ENCODE results near the gene MED8. TPM values are rescaled to one million over a fixed set of nuclear protein-coding genes. Genes with fewer than 3 reads are reported as not detected.

Gene MED8
- total and polyA plus RNA-seq, 2 of the 8 experiments (the other 6 are each of a cell fraction or from before 2014, with no cell fraction given): 7.0 to 20.6 TPM

DNA sequence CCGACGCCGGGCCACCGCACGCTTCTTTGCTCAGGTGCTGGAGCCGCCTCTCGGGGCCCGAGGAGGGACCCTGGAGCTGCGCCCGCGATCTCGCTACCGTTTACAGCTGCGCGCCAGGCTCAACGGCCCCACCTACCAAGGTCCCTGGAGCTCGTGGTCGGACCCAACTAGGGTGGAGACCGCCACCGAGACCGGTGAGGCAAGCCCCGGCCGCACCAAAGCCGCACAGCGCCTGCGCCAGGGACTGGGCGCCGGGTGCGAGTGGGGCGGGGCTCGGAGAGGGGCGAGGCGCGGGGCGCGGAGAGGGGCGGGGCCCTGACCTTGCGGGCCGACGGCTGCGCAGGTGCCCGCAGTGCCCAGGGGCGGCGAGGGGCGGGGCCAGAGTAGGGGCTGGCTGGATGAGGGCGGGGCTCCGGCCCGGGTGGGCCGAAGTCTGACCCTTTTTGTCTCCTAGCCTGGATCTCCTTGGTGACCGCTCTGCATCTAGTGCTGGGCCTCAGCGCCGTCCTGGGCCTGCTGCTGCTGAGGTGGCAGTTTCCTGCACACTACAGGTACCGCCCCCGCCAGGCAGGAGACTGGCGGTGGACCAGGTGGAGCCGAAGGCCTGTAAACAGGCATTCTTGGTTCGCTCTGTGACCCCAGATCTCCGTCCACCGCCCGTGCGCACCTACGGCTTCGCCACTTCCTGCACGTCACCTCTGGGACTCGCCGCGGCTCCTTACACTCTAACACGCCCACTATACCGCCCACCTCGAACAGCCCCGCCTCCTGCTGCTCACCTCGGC lies 40.6 kb downstream of the MED8 start:
- Histone ChIP-seq H4K91ac (replicated peaks; ENCODE audit: insufficient read length, low read length) (peak overlapping the region; percentile 84), H4K20me1 (replicated peaks in 1 of 2; ENCODE audit: control insufficient read depth in 1 of 2, insufficient read depth in 2 of 2, low read length in 2 of 2) (no peaks in the 10 kb centered on the region), H2AFZ (ENCODE audit: low read length) (peak overlapping the region; percentile 76), H3K27me3 (replicated peaks in 1 of 4; ENCODE audit: control insufficient read depth in 3 of 4, extremely low read depth in 1 of 4, insufficient read depth in 3 of 4, low read length in 3 of 4) (peaks cover 0 to 5% (median 0%) of the 10 kb centered on the region in 4 experiments; a peak in 2 of 7 replicates), H3K9me3 (ENCODE audit: insufficient read depth in 2 of 2, low read depth in 1 of 2, low read length in 1 of 2) (no peaks in the 10 kb centered on the region), H3K23me2 (ENCODE audit: low read depth, low read length) (peaks cover 7% of the 10 kb centered on the region), H2BK120ac (replicated peaks; ENCODE audit: low read depth, low read length) (no peak overlapping the region), H3K79me1 (ENCODE audit: low read depth, low read length) (no peaks in the 10 kb centered on the region), H2BK15ac (ENCODE audit: low read length) (0 out of 2 replicates have a peak overlapping the region, but pooled peaks have one; percentile 88), H2BK20ac (ENCODE audit: low read length) (peak overlapping the region; percentile 66; the same call in 1 of the 2 replicates), H2BK12ac (ENCODE audit: low read depth, low read length) (0 out of 2 replicates have a peak overlapping the region, but pooled peaks have one; percentile 90), H3K36me3 (ENCODE audit: control insufficient read depth in 2 of 4, insufficient read depth in 4 of 4, low read length in 3 of 4) (no peaks in the 10 kb centered on the region), H3K4me2 (ENCODE audit: insufficient read depth in 1 of 2, low read depth in 2 of 2, low read length in 2 of 2) (peak overlapping the region; percentile 83 to 94), H3K9ac (replicated peaks in 1 of 4; ENCODE audit: extremely low read depth in 1 of 4, low read depth in 3 of 4, low read length in 3 of 4) (peak overlapping the region; percentile 56 to 91 (median 84)), H3K14ac (ENCODE audit: insufficient read length) (no peak overlapping the region), H3K79me2 (ENCODE audit: control insufficient read depth in 1 of 2, insufficient read depth in 2 of 2, low read length in 2 of 2) (no peaks in the 10 kb centered on the region), H3K4ac (replicated peaks; ENCODE audit: insufficient read length, low read depth, low read length) (no peak overlapping the region), H4K8ac (ENCODE audit: extremely low read depth, insufficient read depth, low read length) (peak overlapping the region; percentile 97), H3K18ac (ENCODE audit: extremely low read depth, low read length) (peak overlapping the region; percentile 94), H4K5ac (ENCODE audit: insufficient read length, low read depth, low read length) (peak overlapping the region; percentile 97), H3K56ac (replicated peaks; ENCODE audit: insufficient read length, low read depth, low read length) (peak overlapping the region; percentile 95), H3K23ac (ENCODE audit: insufficient read length) (no peak overlapping the region), H3K4me3 (ENCODE audit: extremely low read depth in 1 of 4, insufficient read depth in 2 of 4, low read depth in 3 of 4, low read length in 4 of 4) (peak overlapping the region; percentile 68 to 74 (median 71)), H2BK5ac (ENCODE audit: low read depth, low read length) (peak overlapping the region; percentile 97), H3K27ac (ENCODE audit: low read depth, low read length) (peak overlapping the region; percentile 93), H3K4me1 (replicated peaks in 1 of 4; ENCODE audit: control insufficient read depth in 3 of 4, insufficient read depth in 4 of 4, low read length in 3 of 4) (peaks cover 4 to 15% (median 9%) of the 10 kb centered on the region in 4 experiments; a peak in 6 of 7 replicates), H2AK5ac (ENCODE audit: low read depth, low read length) (no peak overlapping the region)
- ChIA-PET CTCF (ENCODE audit: partially characterized antibody) (interaction anchor here (1.0 to 2.1 kb wide), 4 partner anchors 9 to 106 kb away, joined by 3 to 8 read pairs (median 4); no protein-coding TSS in a partner anchor), POLR2A (ENCODE audit: partially characterized antibody) (interaction anchor here (0.8 to 4.0 kb wide), 8 partner anchors 9 to 99 kb away, joined by 3 to 37 read pairs (median 4); partner anchors contain the start of gene CDC20)
- DNase-seq (ENCODE audit: low read depth in 1 of 2, low spot score in 2 of 2): peak; percentile 88 to 99
- FAIRE-seq: no peak
- 1% methylated on average over 47 of the region's 72 CpGs; no CpG with 5 or more reads in 1 of the 2 experiments for WGBS, 2 experiments (ENCODE audit: extremely low coverage in 1 of 2, insufficient coverage in 1 of 2, insufficient read length in 1 of 2, insufficient replicate concordance in 2 of 2, low coverage in 1 of 2, low lambda C conversion rate in 2 of 2, missing lambda C conversion rate in 1 of 2)
- peak; percentile 49 for TF ChIP-seq KDM4A (IDR thresholded peaks at IDR 0.05; ENCODE audit: low read depth, low read length, severe bottlenecking)
- TF ChIP-seq BACH1 (IDR thresholded peaks at IDR 0.05; ENCODE audit: low read length): no peak
- TF ChIP-seq CTBP2 (IDR thresholded peaks at IDR 0.05; ENCODE audit: borderline replicate concordance, insufficient read depth, insufficient read length, low read length): no peak
- no peak for TF ChIP-seq ZNF274 (IDR thresholded peaks at IDR 0.05; ENCODE audit: borderline replicate concordance, extremely low read depth, low read length)
- peak; percentile 72 for TF ChIP-seq NRF1 (IDR thresholded peaks at IDR 0.05; ENCODE audit: low read depth, low read length)
- no peak for TF ChIP-seq EZH2 (IDR thresholded peaks at IDR 0.05; ENCODE audit: low read depth, low read length, severe bottlenecking)
- peak; percentile 70 for TF ChIP-seq ASH2L (IDR thresholded peaks at IDR 0.05; ENCODE audit: low read length)
- TF ChIP-seq, protein P1, sequence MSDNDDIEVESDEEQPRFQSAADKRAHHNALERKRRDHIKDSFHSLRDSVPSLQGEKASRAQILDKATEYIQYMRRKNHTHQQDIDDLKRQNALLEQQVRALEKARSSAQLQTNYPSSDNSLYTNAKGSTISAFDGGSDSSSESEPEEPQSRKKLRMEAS (IDR thresholded peaks at IDR 0.05): peak; percentile 79
- TF ChIP-seq, protein P2, sequence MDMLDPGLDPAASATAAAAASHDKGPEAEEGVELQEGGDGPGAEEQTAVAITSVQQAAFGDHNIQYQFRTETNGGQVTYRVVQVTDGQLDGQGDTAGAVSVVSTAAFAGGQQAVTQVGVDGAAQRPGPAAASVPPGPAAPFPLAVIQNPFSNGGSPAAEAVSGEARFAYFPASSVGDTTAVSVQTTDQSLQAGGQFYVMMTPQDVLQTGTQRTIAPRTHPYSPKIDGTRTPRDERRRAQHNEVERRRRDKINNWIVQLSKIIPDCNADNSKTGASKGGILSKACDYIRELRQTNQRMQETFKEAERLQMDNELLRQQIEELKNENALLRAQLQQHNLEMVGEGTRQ (IDR thresholded peaks at IDR 0.05; ENCODE audit: low read length): no peak
- no peak for TF ChIP-seq GTF2F1 (IDR thresholded peaks at IDR 0.05; ENCODE audit: borderline replicate concordance, low read depth, low read length)

All from H1 (cell line).